H9 (cell line): ENCODE data around the gene PRR33. TPM values are rescaled to one million over a fixed set of nuclear protein-coding genes. Genes with fewer than 3 reads are reported as not detected.

Experiments
- DNase-seq: peaks from one replicate; pipeline ENCODE4 v3.0.0-alpha.2; 2017
- H2AFZ ChIP-seq: one replicate; pipeline ENCODE4 v1.6.1; 2013; ENCODE audit warnings: mild to moderate bottlenecking, low read length, control low read depth, moderate library complexity
- H2AK5ac ChIP-seq: 2 replicates; pipeline ENCODE4 v1.6.1; 2013; ENCODE audit warnings: low read length, control low read depth, mixed read lengths; ENCODE audit not compliant: insufficient read length
- H2BK120ac ChIP-seq: one replicate; pipeline ENCODE4 v1.6.1; 2013; ENCODE audit warnings: low read depth, mild to moderate bottlenecking, low read length, control low read depth, inconsistent platforms; ENCODE audit not compliant: poor library complexity, severe bottlenecking
- H2BK12ac ChIP-seq: 2 replicates; pipeline ENCODE4 v1.6.1; 2013; ENCODE audit warnings: low read length, control low read depth, mixed read lengths, low read depth; ENCODE audit not compliant: insufficient read length
- H2BK15ac ChIP-seq: 2 replicates; pipeline ENCODE4 v1.6.1; 2013; ENCODE audit warnings: low read depth, low read length, control low read depth
- H2BK20ac ChIP-seq: one replicate; pipeline ENCODE4 v1.6.1; 2013; ENCODE audit warnings: low read depth, mild to moderate bottlenecking, low read length, control low read depth, inconsistent platforms; ENCODE audit not compliant: poor library complexity, severe bottlenecking
- H2BK5ac ChIP-seq: 2 replicates; pipeline ENCODE4 v1.6.1; 2013; ENCODE audit warnings: low read length, control low read depth, mixed read lengths; ENCODE audit not compliant: insufficient read length
- H3K14ac ChIP-seq: 2 replicates; pipeline ENCODE4 v1.6.1; 2013; ENCODE audit warnings: low read length, control low read depth; ENCODE audit not compliant: insufficient read depth
- H3K18ac ChIP-seq: 2 replicates; pipeline ENCODE4 v1.6.1; 2013; ENCODE audit warnings: low read depth, mild to moderate bottlenecking, mixed read lengths, low read length, control low read depth; ENCODE audit not compliant: insufficient read length
- H3K23ac ChIP-seq: 2 replicates; pipeline ENCODE4 v1.6.1; 2013; ENCODE audit warnings: low read length, control low read depth, mixed read lengths, low read depth; ENCODE audit not compliant: insufficient read length
- H3K23me2 ChIP-seq: 2 replicates; pipeline ENCODE4 v1.6.1; 2013; ENCODE audit warnings: low read depth, mild to moderate bottlenecking, mixed read lengths, low read length, control low read depth; ENCODE audit not compliant: insufficient read length, poor library complexity, severe bottlenecking
- H3K27ac ChIP-seq: 2 replicates; pipeline ENCODE4 v1.5.1; 2013; ENCODE audit warnings: low read length, control low read depth, mixed read lengths, low read depth; ENCODE audit not compliant: insufficient read length
- H3K27me3 ChIP-seq: 2 replicates; pipeline ENCODE4 v1.6.1; 2013; ENCODE audit warnings: low read length, control low read depth, inconsistent platforms; ENCODE audit not compliant: insufficient read depth
- H3K4ac ChIP-seq: 2 replicates; pipeline ENCODE4 v1.6.1; 2013; ENCODE audit warnings: low read depth, mild to moderate bottlenecking, control low read depth, inconsistent platforms, low read length, moderate library complexity
- H3K4me1 ChIP-seq: 2 replicates; pipeline ENCODE4 v1.6.1; 2013; ENCODE audit warnings: low read length, control low read depth, inconsistent platforms; ENCODE audit not compliant: insufficient read depth
- H3K4me2 ChIP-seq: 2 replicates; pipeline ENCODE4 v1.6.1; 2013; ENCODE audit warnings: low read length, control low read depth, mixed read lengths; ENCODE audit not compliant: insufficient read length, insufficient read depth
- H3K56ac ChIP-seq: 2 replicates; pipeline ENCODE4 v1.6.1; 2013; ENCODE audit warnings: low read depth, mild to moderate bottlenecking, mixed read lengths, low read length, control low read depth; ENCODE audit not compliant: insufficient read length
- H3K79me1 ChIP-seq: 2 replicates; pipeline ENCODE4 v1.6.1; 2013; ENCODE audit warnings: low read depth, mild to moderate bottlenecking, moderate library complexity, low read length, control low read depth, inconsistent platforms; ENCODE audit not compliant: insufficient read depth, poor library complexity, severe bottlenecking
- H3K79me2 ChIP-seq: 2 replicates; pipeline ENCODE4 v1.6.1; 2013; ENCODE audit warnings: low read length, control low read depth, inconsistent platforms; ENCODE audit not compliant: insufficient read depth
- H3K9ac ChIP-seq: 2 replicates; pipeline ENCODE4 v1.6.1; 2013; ENCODE audit warnings: low read length, control low read depth, mixed read lengths; ENCODE audit not compliant: insufficient read length; ENCODE audit errors: extremely low read depth
- H3K9me3 ChIP-seq: one replicate; pipeline ENCODE4 v1.6.1; 2013; ENCODE audit warnings: low read depth, low read length, inconsistent platforms; ENCODE audit not compliant: control insufficient read depth
- H3T11ph ChIP-seq: one replicate; pipeline ENCODE4 v1.6.1; 2013; ENCODE audit warnings: mild to moderate bottlenecking, low read length, control low read depth, inconsistent platforms
- H4K20me1 ChIP-seq: one replicate; pipeline ENCODE4 v1.6.1; 2013; ENCODE audit not compliant: control insufficient read depth, insufficient read length, insufficient read depth
- H4K5ac ChIP-seq: 2 replicates; pipeline ENCODE4 v1.6.1; 2013; ENCODE audit warnings: low read depth, mild to moderate bottlenecking, mixed read lengths, low read length, control low read depth; ENCODE audit not compliant: insufficient read length
- H4K8ac ChIP-seq: replicated peaks from 2 replicates; pipeline ENCODE4 v1.6.1; 2013; ENCODE audit warnings: low read length, control low read depth, mixed read lengths, low read depth; ENCODE audit not compliant: insufficient read length
- H4K91ac ChIP-seq: 2 replicates; pipeline ENCODE4 v1.6.1; 2013; ENCODE audit warnings: low read depth, mild to moderate bottlenecking, moderate library complexity, mixed read lengths, low read length, control low read depth; ENCODE audit not compliant: insufficient read length
- H3K27ac Mint-ChIP-seq, 3 experiments: 2 replicates in 2 of 3; 3 replicates in 1 of 3; pipeline ENCODE4 v1.8.0; 2020 to 2021; ENCODE audit warnings: mixed read lengths in 3 of 3, mild to moderate bottlenecking in 1 of 3, moderate library complexity in 1 of 3
- H3K27me3 Mint-ChIP-seq: 2 replicates; pipeline ENCODE4 v1.8.0; 2021; ENCODE audit warnings: low read depth, mild to moderate bottlenecking, moderate library complexity, mixed read lengths
- H3K36me3 Mint-ChIP-seq, 3 experiments: 2 replicates in 2 of 3; 3 replicates in 1 of 3; pipeline ENCODE4 v1.8.0; 2020 to 2021; ENCODE audit warnings: low read depth in 3 of 3, mixed read lengths in 3 of 3; ENCODE audit not compliant: insufficient read depth in 1 of 3
- H3K4me1 Mint-ChIP-seq, 2 experiments: 2 replicates each; pipeline ENCODE4 v1.8.0; 2020; ENCODE audit warnings: mixed read lengths in 2 of 2
- H3K4me3 Mint-ChIP-seq, 2 experiments: 2 replicates in 1 of 2; 3 replicates in 1 of 2; pipeline ENCODE4 v1.8.0; 2020 to 2021; ENCODE audit warnings: mild to moderate bottlenecking in 2 of 2, mixed read lengths in 2 of 2, moderate library complexity in 1 of 2
- H3K9me3 Mint-ChIP-seq, 2 experiments: 2 replicates in 1 of 2; 3 replicates in 1 of 2; pipeline ENCODE4 v1.8.0; 2020; ENCODE audit warnings: mild to moderate bottlenecking in 2 of 2, mixed read lengths in 2 of 2, moderate library complexity in 1 of 2
- WGBS: extraction: QIAGEN DNeasy Blood & Tissue Kit; methylation state at CpG from one replicate; pipeline ENCODE4 v1.1.7; 2013; ENCODE audit warnings: missing lambda C conversion rate, low lambda C conversion rate, mixed read lengths; ENCODE audit not compliant: insufficient read length; ENCODE audit errors: extremely low coverage; 5-methylcytosine and 5-hydroxymethylcytosine counted together
- total RNA-seq: library from RNA; stranded (reverse); gene quantifications from 2 replicates; pipeline ENCODE4 v1.2.1, GENCODE V29; 2021
- TF ChIP-seq, protein P1 (sequence below): fragments of 200-600 bp; sonication (generic); conservative IDR thresholded peaks from 3 replicates; pipeline ENCODE4 v1.8.0; 2021; ENCODE audit warnings: antibody characterized with exemption, mild to moderate bottlenecking

PRR33 gene
- total RNA-seq, 1 experiment from 2014 or later = not detected

DNA sequence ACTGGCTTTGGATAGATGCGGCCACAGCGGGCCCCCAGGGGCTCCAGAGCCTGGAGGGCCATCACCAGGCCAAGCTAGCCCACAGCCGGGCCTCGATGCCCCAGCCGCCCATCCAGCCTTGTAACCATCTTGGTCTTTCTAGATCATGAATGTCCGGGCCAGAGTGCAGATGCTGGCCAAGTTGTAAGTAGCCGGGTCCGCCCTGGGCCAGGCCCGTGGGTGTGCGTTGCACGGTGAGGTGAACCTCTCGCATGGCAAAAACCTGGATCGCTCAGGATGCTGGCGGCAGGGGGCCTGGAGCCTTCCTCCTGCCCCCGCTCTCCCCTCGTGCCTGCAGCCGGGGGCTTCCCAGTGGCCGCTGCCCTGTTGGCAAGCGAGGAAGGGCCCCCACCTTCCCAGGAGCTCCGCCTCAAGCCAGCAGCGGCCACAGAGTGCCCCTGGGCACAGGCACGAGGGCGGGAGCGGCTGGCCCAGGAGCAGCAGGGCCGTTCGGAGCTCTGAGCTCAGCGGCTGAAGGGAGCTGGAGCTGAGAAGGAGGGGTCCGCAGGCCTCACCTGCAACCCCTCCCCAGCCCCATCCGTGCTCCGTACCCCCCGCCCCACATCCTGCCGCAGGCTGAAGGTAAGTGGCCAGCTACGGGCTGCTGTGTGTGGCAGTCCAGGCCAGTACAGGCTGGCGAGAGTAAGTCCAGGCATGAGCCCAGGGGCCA is 44.5 kb upstream of the PRR33 start:
- Histone ChIP-seq H2BK12ac (no peak overlapping the region), H2BK15ac (no peak overlapping the region), H3K4ac (no peak overlapping the region), H3K14ac (no peak overlapping the region; the same call in 1 of the 2 replicates), H3K23me2 (peaks cover 3% of the 10 kb centered on the region), H3K9ac (no peak overlapping the region), H4K8ac (no peak overlapping the region), H2AK5ac (no peak overlapping the region), H3K27ac (no peak overlapping the region), H2BK20ac (no peak overlapping the region), H3K79me1 (no peaks in the 10 kb centered on the region), H3K79me2 (no peaks in the 10 kb centered on the region), H4K5ac (no peak overlapping the region), H3K56ac (no peak overlapping the region), H3K23ac (no peak overlapping the region), H4K91ac (no peak overlapping the region), H4K20me1 (no peaks in the 10 kb centered on the region), H3K4me2 (no peak overlapping the region), H3K18ac (no peak overlapping the region), H3K4me1 (no peaks in the 10 kb centered on the region), H2AFZ (no peak overlapping the region), H3T11ph (no peak overlapping the region), H2BK120ac (no peak overlapping the region), H3K27me3 (no peaks in the 10 kb centered on the region), H2BK5ac (no peak overlapping the region), H3K9me3 (no peaks in the 10 kb centered on the region)
- H3K9me3 Mint-ChIP-seq = no peaks in the 10 kb centered on the region; a peak in 1 of 5 replicates
- no peak for DNase-seq
- peaks cover 25% of the 10 kb centered on the region for H3K27me3 Mint-ChIP-seq
- peaks cover 0 to 9% of the 10 kb centered on the region in 2 experiments; a peak in 2 of 4 replicates for H3K4me1 Mint-ChIP-seq
- no peak overlapping the region for H3K27ac Mint-ChIP-seq
- H3K4me3 Mint-ChIP-seq = no peak overlapping the region
- no CpG with 5 or more reads among the region's 34 CpGs for WGBS
- no peaks in the 10 kb centered on the region for H3K36me3 Mint-ChIP-seq
- TF ChIP-seq, protein P1, sequence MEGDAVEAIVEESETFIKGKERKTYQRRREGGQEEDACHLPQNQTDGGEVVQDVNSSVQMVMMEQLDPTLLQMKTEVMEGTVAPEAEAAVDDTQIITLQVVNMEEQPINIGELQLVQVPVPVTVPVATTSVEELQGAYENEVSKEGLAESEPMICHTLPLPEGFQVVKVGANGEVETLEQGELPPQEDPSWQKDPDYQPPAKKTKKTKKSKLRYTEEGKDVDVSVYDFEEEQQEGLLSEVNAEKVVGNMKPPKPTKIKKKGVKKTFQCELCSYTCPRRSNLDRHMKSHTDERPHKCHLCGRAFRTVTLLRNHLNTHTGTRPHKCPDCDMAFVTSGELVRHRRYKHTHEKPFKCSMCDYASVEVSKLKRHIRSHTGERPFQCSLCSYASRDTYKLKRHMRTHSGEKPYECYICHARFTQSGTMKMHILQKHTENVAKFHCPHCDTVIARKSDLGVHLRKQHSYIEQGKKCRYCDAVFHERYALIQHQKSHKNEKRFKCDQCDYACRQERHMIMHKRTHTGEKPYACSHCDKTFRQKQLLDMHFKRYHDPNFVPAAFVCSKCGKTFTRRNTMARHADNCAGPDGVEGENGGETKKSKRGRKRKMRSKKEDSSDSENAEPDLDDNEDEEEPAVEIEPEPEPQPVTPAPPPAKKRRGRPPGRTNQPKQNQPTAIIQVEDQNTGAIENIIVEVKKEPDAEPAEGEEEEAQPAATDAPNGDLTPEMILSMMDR = no peak
